Measurements from ENCODE around the gene ARHGAP11B.
A peak's percentile ranks its signal among the peaks of the same experiment; 100 is the strongest.
"Not testable (repeated sequence)": the region's sequence is repeated elsewhere in the genome, so short reads cannot be mapped to it uniquely, and the experiment has no call there.

The ARHGAP11B gene

GRCh38 chr15:30625436-30626193 lies at the start of gene ARHGAP11B:
Gene ARHGAP11B (plus strand): TSS chr15:30626128.
- DNase-seq (ENCODE audit: low read depth in 1 of 2, low spot score in 1 of 2) = peak; percentile 88 to 94

DNA sequence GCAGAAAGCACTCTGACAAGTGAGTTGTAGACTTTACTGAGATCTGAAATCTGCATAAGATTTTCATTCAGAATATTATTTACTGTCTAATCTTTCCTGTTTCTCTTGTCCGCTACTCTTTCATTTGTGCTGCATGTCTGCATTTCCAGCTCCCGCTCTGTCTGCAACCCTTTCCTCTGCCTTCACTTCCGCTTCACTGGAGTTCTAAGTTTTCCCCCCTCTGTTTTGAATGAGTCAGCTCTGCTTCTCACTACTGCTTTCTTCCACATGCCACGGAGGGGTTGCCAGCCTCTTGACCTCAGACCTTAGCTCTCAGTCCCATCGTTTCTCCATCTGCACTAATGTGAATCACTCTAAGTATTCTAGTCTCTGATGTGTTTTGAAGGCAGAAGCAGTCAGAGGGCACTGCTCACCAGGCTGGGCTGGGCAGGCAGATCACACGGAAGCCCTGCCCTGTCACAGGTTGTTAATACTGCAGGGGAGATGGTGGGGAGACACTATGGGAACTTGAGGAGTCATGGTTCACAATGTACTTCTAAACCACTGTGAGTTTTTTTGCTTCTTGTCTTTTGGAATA lies 46.4 kb upstream of the ARHGAP11B start:
- DNase-seq (ENCODE audit: low read depth in 1 of 2, low spot score in 1 of 2) = not testable (repeated sequence)

DNA sequence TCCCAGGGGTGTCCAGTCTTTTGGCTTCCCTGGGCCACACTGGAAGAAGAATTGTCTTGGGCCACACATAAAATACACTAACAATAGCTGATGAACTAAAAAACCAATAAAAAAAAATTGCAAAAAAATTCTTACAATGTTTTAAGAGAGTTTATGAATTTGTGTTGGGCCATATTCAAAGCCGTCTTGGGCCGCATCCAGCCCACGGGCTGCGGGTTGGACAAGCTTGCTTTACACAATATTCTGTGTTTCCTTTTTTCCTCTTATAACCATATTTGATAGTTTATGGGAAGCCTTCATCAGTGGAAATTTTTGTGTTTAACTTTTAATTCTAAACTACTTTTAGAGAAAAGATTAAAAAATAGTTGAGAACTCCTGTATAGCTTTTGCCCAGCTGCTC lies 45.2 kb upstream of the ARHGAP11B start:
- not testable (repeated sequence) for DNase-seq (ENCODE audit: low read depth in 1 of 2, low spot score in 1 of 2)

GRCh38 chr15:30598953-30599352 lies 27.0 kb upstream of the ARHGAP11B start:
- not testable (repeated sequence) for DNase-seq (ENCODE audit: low read depth in 1 of 2, low spot score in 1 of 2)

DNA sequence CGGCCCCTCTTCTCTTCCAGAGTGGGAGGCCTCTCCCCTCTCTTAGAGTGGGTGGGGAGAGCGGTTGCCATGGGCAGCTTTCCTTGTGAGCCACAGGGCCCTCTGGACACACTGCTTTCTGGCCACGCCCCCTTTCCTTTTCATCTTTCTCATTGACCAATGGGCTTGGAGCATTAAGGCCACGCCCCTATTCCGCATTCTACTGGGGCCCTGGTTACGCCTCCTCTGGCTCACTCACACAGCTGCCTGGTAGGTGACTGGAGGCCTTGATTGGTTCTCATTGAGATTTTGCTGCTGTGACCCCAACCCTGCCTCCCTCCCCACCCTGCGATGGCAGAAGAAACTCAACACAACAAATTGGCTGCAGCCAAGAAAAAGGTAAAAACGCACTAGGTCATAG lies 22.1 kb upstream of the ARHGAP11B start, which contains the start of gene GOLGA8H:
GOLGA8H (plus strand) TSS at position 233 of the 400 bp plus-strand sequence; CDS start at position 331, 98 bp downstream.
- not testable (repeated sequence) for DNase-seq (ENCODE audit: low read depth in 1 of 2, low spot score in 1 of 2)

- not testable (repeated sequence) for DNase-seq (ENCODE audit: low read depth in 1 of 2, low spot score in 1 of 2)
These were observed 13.7 kb upstream of the ARHGAP11B start for GRCh38 chr15:30612271-30612670.

GRCh38 chr15:30621342-30621741 lies 4.6 kb upstream of the ARHGAP11B start:
- DNase-seq (ENCODE audit: low read depth in 1 of 2, low spot score in 1 of 2) = not testable (repeated sequence)

DNA sequence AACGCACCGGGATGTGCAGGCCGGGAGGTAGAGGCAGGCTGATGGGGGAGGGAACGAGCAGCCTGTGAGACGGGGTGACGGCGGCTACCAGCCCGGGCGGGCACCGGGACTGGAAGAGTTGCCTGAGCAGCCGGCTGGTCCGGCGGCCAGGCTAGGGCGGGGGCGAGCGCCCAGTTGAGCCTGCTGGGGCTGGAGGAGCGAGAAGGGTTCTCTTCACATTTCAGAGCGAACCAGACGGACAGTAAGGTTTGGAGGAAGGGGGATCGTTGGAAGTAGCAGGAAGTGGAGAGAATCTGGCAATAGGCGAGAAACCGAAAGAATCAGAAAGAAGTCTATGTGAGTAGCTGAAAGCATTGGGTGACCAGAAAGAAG lies 252 bp downstream of the ARHGAP11B start:
- DNase-seq (ENCODE audit: low read depth in 1 of 2, low spot score in 1 of 2) = not testable (repeated sequence)

DNA sequence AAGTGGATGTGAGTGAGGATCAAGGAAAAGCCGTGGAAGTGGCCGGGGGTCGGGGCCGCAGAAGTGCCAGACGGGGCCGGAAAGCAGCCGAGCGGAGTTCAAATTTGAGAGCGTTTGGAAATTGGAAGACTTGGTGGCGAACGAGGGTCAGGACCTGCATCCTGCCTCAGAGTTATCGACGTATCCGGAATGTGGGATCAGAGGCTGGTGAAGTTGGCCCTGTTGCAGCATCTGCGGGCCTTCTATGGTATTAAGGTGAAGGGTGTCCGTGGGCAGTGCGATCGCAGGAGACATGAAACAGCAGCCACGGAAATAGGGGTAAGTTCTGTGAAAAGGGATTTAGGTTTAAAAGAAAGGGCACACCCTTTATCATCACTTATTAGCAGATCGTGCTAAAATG lies 704 bp downstream of the ARHGAP11B start:
- DNase-seq (ENCODE audit: low read depth in 1 of 2, low spot score in 1 of 2) = not testable (repeated sequence)

DNA sequence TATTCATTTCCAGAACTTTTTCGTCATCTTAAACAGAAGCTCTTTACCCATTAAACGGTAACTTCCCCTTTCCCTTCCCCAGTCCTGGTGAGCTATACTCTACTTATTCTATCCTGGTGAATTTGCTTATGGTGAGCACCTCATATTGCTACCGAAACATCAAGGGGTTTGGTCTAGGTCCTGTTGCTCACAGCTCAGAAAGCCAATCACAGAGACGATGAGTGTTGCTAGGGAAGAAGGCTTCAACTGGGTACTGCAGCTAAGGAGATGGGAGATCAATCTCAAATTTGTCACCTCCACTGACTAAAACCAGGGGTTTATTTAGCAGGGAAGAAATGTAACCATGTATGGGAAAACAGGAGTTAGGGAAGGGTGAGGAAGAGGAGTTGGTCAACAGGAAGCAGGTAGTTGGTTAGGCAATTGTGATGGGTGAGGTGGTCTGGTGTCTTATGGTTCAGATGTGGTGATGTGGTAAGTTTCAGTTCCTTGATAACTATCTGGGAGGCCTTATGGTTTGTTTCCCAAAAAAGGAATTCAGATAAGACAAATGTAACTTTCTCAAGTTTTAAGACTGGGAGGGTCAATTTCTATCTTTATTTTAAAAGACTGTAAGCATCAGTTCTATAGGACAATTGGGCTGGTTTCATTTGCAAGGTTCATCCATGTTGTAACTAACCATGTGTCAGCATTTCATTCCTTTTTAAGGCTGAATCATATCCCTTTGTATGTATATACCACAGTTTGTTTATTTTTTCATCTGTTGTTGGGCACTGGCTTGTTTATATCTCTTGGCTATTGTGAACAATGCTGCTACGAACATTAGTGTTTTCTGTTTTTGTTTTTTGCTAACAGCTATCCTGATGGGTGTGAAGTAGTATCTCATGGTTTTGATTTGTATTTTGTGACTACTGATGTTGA lies 24.3 kb downstream of the ARHGAP11B start:
- no peak for DNase-seq (ENCODE audit: low read depth in 1 of 2, low spot score in 1 of 2)

DNA sequence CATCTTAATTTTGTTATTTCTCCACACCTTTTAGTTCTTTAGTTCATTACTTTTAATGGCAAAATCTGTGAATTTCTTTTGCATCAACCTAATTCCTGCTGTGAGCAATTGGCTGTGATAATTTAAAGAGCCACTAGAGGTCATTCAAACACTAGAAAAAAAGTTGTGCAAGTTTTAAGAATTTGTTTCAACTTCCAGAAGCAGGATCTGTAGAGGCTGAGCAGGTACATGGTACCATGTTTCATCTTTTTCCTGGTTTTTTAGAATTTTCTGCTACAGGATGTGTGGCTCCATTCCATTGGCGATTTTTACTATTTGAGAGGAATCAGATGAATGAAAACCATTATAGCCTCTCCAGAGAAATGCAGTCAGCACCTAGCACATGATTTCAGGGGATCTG lies 35.2 kb downstream of the ARHGAP11B start:
- DNase-seq (ENCODE audit: low read depth in 1 of 2, low spot score in 1 of 2) = not testable (repeated sequence)

DNA sequence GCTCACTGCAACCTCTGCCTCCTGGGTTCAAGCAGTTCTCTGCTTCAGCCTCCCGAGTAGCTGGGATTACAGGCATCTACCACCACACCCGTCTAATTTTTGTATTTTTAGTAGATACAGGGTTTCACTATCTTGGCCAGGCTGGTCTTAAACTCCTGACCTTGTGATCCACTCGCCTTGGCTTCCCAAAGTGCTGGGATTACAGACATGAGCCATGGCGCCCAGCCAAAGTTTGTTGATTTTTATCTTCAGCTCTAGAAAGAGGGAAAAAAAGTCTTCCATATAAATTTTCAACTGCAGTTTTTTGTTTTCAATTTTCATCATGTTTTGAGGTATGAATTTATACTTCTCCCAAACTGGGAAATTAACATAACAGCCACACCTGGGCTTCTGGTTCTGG lies 43.7 kb downstream of the ARHGAP11B start:
- DNase-seq (ENCODE audit: low read depth in 1 of 2, low spot score in 1 of 2) = not testable (repeated sequence)

- DNase-seq (ENCODE audit: low read depth in 1 of 2, low spot score in 1 of 2) = no peak
These were observed 44.1 kb downstream of the ARHGAP11B start for GRCh38 chr15:30670056-30670455.

- DNase-seq (ENCODE audit: low read depth in 1 of 2, low spot score in 1 of 2) = no peak
These were observed 45.4 kb downstream of the ARHGAP11B start for GRCh38 chr15:30671309-30671708.

DNA sequence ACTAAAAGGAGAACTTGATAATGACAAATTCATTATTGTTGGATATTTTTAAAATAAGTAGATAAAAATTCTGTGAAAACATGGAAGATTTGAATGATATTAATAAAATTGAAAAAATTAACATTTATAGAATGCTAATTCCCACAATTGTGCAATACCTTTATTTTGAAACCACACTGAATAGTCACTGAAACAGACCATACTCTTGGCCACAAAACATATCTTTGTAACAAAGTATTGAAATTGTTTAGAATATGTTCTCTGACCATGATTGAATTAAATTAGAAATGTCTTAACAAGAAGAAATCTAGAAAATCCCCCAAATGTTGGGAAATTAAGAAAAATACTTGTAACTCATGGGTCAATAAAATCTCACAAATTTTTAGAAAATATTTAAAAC lies 49.2 kb downstream of the ARHGAP11B start:
- no peak for DNase-seq (ENCODE audit: low read depth in 1 of 2, low spot score in 1 of 2)

DNA sequence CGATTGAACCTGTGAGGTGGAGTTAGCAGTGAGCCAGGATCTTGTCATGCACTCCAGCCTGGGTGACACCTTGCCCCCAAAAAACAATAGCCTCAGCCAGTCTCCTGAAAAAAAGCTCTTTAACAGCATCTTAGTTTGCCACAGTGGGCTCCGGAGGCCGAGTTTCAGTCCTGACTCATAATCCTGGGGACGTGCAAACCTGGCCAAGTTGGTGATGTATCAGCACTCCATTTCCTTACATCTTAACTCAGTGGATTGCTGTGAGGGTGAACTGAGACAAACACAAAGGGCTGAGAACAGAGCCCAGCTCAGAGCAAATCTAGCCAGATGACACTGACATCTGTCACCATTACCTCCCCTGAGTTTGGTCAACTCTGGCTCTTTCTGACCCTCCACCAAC lies 50.0 kb downstream of the ARHGAP11B start:
- DNase-seq (ENCODE audit: low read depth in 1 of 2, low spot score in 1 of 2) = not testable (repeated sequence)

DNA sequence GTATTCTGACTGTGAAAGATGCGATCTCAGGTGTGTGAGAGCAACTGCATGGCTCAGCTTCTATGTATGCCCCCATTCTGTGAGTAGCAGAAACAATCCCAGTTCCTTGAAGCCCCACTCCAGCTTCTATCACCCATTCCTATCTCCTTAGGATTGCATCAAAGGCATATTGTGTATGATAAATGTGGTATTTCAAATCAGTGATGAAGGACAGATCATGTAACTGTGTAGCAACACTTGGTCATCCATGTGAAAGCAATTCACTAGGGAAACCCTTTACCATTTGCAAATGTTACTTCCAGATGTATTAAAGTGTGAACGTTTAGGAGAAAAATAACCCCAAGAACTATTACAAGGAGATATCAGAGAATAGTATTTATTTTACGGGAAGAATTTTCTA lies 55.1 kb downstream of the ARHGAP11B start:
- not testable (repeated sequence) for DNase-seq (ENCODE audit: low read depth in 1 of 2, low spot score in 1 of 2)

GRCh38 chr15:30685709-30686285 lies 59.9 kb downstream of the ARHGAP11B start:
- DNase-seq (ENCODE audit: low read depth in 1 of 2, low spot score in 1 of 2) = not testable (repeated sequence)

GRCh38 chr15:30686651-30687050 lies 60.7 kb downstream of the ARHGAP11B start:
- DNase-seq (ENCODE audit: low read depth in 1 of 2, low spot score in 1 of 2) = not testable (repeated sequence)

All from activated CD4-positive, alpha-beta T cell treated with anti-CD3 and anti-CD28 coated beads, Interleukin-2, amount 50 U/mL, for 24 hours (primary cell).